CD4-positive, alpha-beta T cell treated with Interleukin-21 for 1 hour (primary cell): ENCODE results near the gene L1CAM.

Source experiments
- DNase-seq: peaks from one replicate; pipeline ENCODE4 v3.0.0-alpha.2; 2020

Gene L1CAM

DNA sequence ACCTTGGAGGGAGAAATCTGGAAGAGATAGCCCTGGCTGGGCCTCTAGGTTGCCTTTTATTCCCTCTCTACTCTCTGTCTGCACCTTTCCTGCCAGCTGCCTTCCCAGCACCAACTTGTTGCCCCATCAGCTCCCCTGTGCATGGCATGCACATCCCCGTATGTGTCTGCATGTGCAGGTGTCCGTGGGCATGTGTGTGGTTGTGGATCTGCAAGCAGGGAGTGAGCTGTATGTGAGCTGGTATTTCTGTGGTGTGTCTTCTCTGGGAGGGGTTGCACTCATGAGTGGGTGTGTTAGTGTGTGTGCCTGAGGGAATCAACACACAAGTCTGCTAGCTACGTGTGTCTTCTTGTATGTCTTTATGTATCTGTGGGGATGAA is 9.9 kb downstream of the L1CAM start:
- DNase-seq, result no peak

DNA sequence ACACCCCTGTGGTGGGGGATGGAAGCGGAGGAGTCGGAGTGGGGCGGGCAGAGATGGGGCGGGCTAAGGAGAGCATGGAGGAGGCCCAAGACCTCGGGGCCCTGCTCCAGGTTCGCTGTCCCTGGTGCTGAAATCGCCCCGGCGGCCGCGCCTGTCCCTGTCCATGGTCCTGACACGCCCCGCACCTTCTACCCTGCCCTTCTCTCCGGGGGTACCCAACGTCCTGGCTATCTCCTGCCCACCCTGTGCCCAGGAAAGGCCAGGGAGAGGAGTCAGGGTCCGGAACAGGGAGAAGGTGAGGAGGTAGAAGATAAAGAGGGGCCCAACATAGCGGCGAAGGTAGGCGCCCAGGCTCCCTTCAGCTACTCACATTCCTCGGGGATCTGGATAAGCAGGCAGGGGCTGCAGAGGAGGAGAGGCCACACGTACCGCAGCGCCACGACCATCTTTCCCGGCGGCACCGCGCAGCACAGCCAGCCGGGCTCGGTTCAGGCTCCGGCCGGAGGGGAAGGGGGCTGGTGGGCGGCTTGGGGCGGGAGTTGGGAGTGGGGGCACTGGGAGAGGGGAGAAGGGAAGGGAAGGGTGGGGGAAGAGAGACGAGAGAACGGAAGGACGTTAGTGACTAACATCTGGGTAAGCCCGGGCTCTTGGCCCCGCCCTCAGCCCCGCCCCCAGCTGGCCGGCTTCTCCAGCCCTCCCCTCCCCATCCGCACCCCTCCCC is 10.4 kb downstream of the L1CAM start:
- DNase-seq, result peak; percentile 62

DNA sequence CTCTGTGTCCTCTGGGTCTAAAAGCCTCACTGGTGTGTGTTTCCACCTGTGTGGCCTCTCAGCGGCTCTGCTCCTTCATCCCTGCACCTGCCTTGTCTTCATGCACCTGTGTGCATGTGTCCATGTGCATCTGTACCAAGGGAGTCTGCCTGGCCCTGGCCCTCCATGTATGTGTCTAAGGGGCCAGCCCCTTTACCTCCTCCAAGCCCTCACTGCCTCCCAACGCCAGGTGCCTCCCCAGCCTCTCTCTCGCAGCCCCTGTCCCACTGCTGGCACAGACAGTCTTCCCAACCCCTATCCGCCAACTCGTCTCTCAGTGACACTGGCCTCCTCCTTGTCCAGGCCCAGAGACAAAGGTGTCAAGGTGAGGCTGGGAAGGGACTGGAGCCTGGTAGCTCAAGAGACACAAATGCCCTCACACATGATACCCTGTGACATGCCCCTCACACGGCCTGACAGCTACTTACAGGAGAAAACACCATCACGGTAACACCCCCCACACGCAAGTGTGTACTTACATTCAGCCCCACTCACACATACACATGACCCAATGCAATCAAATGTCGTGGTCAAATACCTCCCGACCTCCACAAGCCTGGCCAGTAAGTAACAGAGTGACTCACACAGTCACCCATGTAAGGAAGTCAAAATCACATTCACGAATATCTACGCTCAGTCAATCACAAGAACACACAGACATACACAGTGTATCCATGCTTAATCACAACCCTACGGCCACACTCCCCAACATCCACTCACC is 11.4 kb downstream of the L1CAM start:
- no peak for DNase-seq

DNA sequence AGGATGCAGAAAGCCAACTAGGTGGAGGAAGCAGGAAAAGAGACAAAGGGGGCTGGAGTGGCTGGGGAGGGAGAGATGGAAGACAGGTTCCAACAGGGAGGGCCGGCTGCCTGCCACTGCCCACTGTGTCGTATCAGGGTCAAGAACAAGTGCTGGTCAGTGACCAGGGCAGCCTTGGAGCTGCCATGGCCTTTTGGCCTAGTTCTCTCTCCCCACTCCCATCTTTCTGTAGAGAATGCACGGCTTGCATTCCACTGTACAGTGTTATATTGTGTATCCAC is 11.9 kb downstream of the L1CAM start:
- no peak for DNase-seq

DNA sequence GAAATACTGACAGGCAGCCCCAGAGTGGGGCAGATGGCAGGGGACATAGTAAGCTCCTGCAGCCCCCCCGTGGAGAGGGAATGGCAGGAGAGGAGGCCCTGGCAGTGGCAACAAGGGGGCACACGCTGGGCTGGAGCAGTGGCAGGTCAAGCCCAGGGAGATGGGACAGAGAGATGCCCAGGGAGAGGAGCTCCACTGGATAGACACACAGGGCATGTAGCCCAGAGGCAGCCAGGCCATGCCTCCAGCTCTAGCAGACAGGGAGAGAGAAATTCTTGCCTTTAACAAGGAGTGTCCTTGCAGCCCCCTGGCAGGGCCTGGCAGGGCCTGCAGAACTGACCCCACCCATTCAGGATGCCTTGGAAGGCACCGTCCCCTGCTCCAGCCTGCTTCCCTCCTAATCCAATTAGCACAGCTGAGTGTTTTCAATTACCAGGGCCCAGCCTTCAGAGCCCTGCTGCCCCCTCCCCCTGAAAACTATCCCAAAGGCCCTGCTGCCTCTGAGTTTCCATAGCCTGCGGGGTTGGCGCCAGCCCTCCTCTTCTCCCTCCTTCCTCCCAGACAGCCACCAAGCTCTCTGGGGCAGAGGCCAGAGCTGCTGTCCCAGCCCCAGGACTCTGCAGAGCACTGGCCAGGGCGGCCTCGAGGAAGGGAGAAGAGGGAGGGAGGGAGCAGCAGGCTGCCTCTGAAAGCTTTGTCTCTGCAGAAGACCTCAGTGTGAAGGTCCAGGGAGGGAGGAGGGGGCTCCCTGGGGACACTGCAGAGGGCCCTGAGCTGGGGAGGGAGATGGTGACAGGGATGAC is 12.5 kb downstream of the L1CAM start:
- no peak for DNase-seq

DNA sequence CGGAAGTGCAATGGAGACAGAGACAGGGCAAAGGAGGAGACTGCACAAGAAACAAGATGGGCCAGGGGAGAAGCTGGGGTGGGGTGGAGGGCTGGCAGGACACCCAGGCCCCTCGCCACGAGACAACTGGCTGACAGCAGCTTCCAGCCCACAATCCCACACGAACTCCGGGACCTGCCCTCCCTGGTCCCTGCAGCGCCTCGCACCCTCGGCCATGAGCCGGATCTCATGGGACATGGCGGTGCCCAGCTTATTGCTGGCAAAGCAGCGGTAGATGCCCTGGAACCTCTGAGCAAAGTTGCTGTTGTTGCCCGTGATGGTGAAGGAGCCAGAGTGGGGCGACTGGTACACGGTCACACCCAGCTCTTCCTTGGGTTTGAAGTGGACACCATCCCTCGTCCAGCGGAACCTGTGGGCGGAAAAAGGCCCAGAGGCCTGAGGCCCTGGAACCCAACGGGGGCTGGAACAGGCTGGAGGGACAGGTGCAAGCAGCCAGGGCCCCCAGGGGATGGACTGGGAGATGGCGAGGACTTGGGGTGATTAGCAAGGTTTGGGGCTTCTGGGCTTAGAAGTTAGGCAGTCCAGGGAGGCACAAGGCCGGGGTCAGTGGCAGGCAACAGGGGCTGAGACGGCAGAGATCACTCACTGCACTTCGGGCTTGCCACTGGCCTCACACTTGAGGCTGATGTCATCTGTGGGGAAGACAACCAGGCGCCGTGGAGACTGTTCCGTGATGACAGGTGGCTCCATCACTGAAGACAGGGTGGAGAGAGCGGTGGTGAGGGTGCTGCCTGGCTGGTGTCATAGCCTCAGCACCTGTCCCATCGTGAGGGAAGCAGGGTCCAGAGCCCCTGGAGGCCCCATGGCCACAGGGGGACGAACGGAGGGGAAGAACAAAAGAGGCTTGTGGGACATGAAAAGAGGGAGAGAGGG is 13.8 kb downstream of the L1CAM start:
- DNase-seq, result no peak

GRCh38 chrX:153871451-153871850 is 14.5 kb downstream of the L1CAM start:
- no peak for DNase-seq

- DNase-seq, result no peak
These were observed 15.1 kb downstream of the L1CAM start for GRCh38 chrX:153870791-153871360.

GRCh38 chrX:153870288-153870690 is 15.7 kb downstream of the L1CAM start:
- no peak for DNase-seq

DNA sequence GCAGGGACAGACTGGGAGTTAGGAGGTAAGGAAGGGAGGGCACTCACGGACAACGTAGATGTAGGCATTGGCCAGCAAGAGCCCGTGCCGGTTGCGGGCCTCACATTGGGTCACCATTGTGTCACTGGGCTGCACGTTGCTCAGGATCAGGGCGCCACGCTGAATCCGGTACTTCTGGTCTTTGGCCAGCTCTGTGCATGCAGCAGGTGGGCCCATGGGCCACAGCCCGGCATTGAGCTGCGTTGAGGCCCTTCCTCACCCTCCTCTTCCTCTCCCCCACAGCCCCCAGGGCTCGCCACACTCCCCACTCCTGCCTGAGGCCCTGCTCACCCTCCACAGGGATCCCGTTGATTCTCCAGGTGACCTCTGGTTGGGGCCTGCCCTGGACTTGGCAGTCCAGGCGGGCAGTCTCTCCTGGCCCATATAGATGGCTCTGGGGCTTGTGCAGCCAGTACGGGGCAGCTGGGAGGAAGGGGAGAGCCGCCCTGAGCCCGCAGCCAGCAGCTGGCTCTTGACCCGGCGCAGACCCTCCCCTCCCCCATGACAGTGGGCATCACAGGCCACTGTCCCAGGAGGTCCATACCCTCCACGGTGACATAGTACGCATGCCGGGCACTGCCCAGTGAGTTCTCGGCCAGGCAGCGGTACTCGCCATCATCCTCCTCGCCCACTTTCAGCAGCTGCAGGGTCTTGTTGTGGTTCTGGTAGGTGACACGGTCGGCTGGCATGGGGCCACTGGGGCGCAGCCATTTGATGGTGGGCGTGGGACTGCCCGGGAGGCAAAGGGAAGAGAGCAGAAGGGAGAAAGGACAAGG is 16.3 kb downstream of the L1CAM start:
- no peak for DNase-seq

DNA sequence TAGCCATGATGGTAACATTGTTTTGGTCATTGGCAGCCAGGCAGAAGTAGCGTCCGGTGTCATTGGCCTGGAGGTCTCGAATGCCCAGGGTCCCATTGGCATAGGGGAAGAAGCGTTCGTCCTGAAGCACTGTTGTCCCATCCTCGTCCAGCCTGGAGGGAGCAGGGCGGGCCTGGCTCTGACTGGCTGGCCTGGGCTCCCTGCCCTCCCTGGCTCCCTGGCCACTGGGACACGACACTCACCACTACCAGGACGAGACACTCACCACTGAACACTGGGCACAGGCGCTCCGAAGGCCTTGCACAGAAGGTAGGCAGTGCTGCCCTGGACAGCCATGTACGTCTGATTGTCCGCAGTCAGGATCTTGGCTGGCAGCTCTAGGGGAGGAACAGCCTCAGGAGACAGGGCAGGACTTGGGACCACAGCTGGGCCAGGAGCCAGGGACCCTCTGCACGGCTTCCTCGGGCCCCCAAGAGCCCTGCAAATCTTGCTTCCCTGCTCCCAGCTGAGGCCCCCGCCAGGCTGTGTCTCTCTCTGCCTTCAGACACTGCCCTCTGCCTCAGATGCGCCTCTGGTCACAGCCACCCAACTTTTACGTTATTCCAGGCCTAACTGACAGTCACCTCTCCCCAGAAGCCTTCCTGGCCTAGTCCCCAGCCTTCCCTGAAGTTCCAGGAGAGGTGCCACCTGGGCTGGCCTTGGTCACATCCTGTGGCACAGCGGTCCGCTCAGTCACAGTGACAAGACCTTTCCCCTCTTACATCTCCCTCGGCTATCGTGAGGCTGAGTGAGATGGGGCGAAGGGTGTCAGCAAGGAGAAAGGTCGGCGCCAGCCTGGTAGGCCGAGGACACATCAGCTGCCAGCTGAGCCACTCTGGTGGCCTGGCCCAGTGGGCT is 17.1 kb downstream of the L1CAM start:
- DNase-seq, result no peak

GRCh38 chrX:153867671-153868070 is 18.3 kb downstream of the L1CAM start:
- DNase-seq, result no peak

GRCh38 chrX:153867139-153867538 is 18.8 kb downstream of the L1CAM start:
- DNase-seq, result no peak

GRCh38 chrX:153866302-153867019 is 19.5 kb downstream of the L1CAM start:
- no peak for DNase-seq

GRCh38 chrX:153865685-153866084 is 20.3 kb downstream of the L1CAM start:
- no peak for DNase-seq

DNA sequence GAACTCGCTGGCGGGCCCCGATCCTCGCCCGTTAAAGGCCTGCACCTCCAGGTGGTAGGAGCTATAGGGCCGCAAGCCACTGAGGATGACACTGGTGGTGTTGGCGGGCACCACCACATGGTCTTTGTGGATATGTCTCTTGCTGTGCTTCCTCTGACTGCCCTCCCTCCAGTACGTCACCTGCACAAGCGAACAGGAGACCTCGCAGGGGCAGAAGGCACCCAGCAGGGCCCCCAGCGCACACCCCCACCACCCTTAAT is 20.7 kb downstream of the L1CAM start:
- no peak for DNase-seq

DNA sequence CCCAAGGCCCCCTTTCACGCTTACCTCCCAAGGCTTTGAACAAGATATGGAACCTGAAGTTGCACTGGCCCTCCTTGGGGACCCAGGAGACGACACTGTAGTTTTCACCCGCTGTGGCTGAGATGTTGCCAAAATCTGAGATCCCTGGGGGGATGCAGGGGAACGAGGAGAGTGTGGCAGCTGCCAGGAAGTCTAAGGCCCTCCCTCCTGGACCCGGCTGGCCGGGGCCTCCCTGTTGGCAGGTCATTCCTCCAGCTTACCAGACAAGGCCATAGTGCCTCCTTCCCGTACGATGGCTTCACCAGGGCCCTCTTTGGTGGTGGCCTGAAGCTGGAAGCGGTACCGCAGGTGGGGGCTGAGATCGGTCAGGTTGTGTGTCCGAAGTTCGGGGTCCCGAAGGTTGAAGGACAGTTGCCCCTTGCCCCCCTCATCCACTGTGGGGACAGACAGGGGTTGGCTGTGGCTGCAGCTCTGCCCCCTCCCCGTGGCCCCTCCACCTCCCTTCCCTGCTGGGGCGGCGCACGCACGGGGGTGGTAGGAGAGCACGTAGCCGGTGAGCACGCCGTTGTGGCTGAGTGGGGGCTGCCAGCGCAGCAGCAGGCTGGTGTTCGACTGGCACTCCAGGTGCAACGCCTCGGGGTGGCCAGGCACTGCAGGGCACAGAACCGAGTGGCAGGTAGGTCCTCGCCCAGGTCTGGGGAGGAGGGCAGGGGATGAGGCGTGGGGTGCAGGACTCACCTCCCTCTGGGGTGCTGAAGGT is 21.2 kb downstream of the L1CAM start:
- no peak for DNase-seq

DNA sequence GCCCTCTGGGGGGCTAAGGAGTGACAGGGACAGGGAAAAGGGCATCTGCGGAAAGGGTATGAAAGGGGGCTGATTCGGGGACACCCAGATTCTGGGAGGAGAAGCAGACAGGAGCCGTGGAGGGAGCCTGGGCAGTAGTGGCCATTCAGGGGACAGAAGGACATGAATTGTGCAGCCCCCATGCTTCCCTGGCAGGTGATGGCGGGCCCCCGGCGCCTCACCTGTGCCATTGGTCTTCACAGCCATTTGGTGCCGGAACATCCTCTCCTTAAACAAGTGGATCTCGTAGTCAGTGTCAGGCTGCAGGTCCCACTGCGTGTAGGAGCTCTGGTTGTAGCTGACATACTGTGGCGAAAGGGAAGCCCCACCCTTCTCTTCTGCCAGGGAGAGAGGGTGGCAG is 21.9 kb downstream of the L1CAM start:
- DNase-seq, result no peak

DNA sequence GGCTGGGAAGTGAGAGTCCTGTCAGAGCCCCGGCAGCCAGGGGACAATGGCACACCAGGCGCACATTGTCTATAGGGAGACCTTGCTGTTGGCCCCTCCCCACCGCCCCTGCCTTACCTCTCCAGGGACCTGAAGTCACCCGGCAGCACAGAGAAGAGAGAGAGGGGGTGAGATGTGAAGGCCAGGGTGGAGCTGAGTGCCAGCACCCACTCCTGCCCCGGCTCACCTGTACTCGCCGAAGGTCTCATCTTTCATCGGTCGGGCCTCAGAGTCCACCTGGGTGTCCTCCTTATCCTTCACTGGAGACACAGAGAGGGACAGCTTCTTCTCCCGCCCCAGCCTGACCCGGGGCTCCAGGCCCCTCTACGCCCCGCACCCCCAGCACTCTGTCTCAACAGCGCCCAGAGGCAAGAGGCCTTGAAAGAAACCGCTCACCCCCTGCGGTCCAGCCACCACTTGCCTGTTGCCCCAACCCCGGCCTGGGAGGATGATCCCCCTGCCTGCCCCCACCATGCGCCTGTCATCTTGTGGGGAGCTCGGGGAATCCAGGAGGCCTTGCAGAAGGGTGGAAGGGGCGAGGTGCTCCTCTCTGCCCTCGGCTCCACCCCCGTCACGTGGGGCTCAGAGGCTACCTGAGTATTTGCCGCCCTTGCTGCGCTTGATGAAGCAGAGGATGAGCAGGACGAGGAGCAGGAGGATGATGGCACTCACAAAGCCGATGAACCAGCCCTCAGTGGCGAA is 22.6 kb downstream of the L1CAM start:
- DNase-seq, result no peak
